Measurements from ENCODE around the gene GTF2F1.
"Not testable (repeated sequence)": the region's sequence is repeated elsewhere in the genome, so short reads cannot be mapped to it uniquely, and the experiment has no call there.

DNA sequence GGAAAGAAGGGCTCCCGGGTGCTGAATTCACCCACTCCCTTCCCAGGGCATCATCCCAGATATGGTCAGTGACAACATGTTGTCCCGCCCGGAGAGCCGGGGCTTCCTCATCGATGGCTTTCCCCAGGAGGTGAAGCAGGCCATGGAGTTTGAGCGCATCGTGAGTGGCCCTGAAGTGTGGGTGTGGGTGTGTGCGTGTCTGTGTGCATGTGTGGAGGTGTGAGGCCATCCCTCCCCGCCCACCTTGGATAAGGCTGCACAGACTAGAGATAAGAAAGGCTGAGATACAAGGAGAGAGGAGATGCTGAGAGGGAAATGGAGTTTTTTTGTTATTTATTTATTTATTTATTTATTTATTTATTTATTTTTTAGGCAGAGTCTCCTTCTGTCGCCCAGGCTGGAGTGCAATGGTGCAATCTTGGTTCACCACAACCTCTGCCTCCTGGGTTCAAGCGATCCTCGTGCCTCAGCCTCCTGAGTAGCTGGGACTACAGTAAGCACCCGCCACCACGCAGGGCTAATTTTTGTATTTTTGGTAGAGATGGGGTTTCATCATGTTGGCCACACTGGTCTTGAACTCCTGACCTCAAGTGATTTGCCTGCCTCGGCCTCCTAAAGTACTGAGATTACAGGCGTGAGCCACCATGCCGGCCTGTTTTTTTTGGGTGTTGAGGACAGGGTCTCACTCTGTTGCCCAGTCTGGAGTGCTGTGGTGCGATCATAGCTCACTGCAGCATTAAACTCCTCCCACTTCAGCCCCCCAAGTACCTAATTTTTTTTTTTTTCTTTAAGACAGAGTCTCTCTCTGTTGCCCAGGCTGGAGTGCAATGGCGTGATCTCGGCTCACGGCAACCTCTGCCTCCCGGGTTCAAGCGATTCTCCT, 7.3 kb upstream of the GTF2F1 start:
- TF ChIP-seq, protein P1, sequence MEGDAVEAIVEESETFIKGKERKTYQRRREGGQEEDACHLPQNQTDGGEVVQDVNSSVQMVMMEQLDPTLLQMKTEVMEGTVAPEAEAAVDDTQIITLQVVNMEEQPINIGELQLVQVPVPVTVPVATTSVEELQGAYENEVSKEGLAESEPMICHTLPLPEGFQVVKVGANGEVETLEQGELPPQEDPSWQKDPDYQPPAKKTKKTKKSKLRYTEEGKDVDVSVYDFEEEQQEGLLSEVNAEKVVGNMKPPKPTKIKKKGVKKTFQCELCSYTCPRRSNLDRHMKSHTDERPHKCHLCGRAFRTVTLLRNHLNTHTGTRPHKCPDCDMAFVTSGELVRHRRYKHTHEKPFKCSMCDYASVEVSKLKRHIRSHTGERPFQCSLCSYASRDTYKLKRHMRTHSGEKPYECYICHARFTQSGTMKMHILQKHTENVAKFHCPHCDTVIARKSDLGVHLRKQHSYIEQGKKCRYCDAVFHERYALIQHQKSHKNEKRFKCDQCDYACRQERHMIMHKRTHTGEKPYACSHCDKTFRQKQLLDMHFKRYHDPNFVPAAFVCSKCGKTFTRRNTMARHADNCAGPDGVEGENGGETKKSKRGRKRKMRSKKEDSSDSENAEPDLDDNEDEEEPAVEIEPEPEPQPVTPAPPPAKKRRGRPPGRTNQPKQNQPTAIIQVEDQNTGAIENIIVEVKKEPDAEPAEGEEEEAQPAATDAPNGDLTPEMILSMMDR (IDR thresholded peaks at IDR 0.05): not testable (repeated sequence)
- not testable (repeated sequence) for TF ChIP-seq POLR2A (IDR thresholded peaks at IDR 0.05)

All from right lobe of liver (tissue), 4 donors.